Bone marrow (tissue), 2 donors: ENCODE data around the gene CRLF3.
"Not testable (repeated sequence)": the region's sequence is repeated elsewhere in the genome, so short reads cannot be mapped to it uniquely, and the experiment has no call there.

ENCODE experiments used
- DNase-seq, 2 donors: peaks; one replicate each; lab custom pipeline; 2025; lab: John Stamatoyannopoulos, UW

Gene CRLF3

GRCh38 chr17:30824356-30825145, at the start of gene CRLF3:
TSS of gene CRLF3 (minus strand) at chr17:30824692. CDS start at chr17:30824651, 41 bp downstream.
- DNase-seq = peak; percentile 70 to 77

- DNase-seq = no peak
Measured at GRCh38 chr17:30869005-30869404, 44.5 kb upstream of the CRLF3 start.

- DNase-seq = no peak
Measured at GRCh38 chr17:30864636-30865035, 40.1 kb upstream of the CRLF3 start.

GRCh38 chr17:30858556-30859250, 34.2 kb upstream of the CRLF3 start:
- no peak for DNase-seq

GRCh38 chr17:30854146-30854545, 29.7 kb upstream of the CRLF3 start:
- DNase-seq = no peak

GRCh38 chr17:30848021-30848420, 23.5 kb upstream of the CRLF3 start:
- DNase-seq = no peak

GRCh38 chr17:30840771-30841170, 16.3 kb upstream of the CRLF3 start:
- DNase-seq = peak in 1 of 2 donors; percentile 50

GRCh38 chr17:30838202-30838807, 13.8 kb upstream of the CRLF3 start:
- DNase-seq = no peak

GRCh38 chr17:30832438-30833124, 8.1 kb upstream of the CRLF3 start:
- no peak for DNase-seq

GRCh38 chr17:30831663-30832437, 7.4 kb upstream of the CRLF3 start, which contains the start of gene ATAD5:
TSS of gene ATAD5 (plus strand) at chr17:30831966. CDS start at chr17:30832348, 382 bp downstream.
- peak; percentile 61 to 76 for DNase-seq

- no peak for DNase-seq
Measured at GRCh38 chr17:30831257-30831656, 6.8 kb upstream of the CRLF3 start.

GRCh38 chr17:30829022-30829421, 4.5 kb upstream of the CRLF3 start:
- no peak for DNase-seq

- no peak for DNase-seq
Measured at GRCh38 chr17:30827082-30827481, 2.6 kb upstream of the CRLF3 start.

- DNase-seq = no peak
Measured at GRCh38 chr17:30824002-30824355, 513 bp downstream of the CRLF3 start.

- no peak for DNase-seq
Measured at GRCh38 chr17:30823421-30823820, 1.1 kb downstream of the CRLF3 start.

- not testable (repeated sequence) for DNase-seq
Measured at GRCh38 chr17:30822919-30823318, 1.6 kb downstream of the CRLF3 start.

GRCh38 chr17:30821871-30822723, 2.4 kb downstream of the CRLF3 start:
- no peak for DNase-seq

- DNase-seq = no peak
Measured at GRCh38 chr17:30819971-30820705, 4.4 kb downstream of the CRLF3 start.

- DNase-seq = no peak
Measured at GRCh38 chr17:30816165-30816564, 8.3 kb downstream of the CRLF3 start.

GRCh38 chr17:30814860-30815259, 9.6 kb downstream of the CRLF3 start:
- DNase-seq = not testable (repeated sequence)
